ENCODE measurements around the gene PTPRR.

PTPRR gene

DNA sequence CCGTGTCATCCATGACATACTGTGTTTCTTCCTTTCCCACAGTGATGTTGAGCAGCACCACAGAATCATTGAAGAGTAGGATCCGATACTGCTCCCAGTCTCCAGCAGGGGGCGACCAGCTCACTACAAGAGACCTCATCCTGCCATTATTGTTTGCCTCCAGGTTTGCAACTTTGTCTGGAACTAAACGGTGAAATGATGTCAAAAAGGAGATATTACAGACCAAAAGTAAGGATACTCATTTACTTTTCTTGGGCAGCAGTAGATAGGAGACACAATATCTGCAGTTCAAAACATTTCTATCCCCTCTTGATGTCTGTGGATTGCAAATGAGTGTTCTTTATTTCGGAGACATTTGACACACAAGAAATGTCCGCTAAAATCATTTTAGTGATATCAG is 330.5 kb downstream of the PTPRR start:
- DNase-seq, result peak; percentile 74
